ENCODE measurements around the gene PPFIA4.

- TF ChIP-seq CTCF (optimal IDR thresholded peaks at IDR 0.05 in 1 of 3, IDR thresholded peaks at IDR 0.05 in 1 of 3, conservative IDR thresholded peaks at IDR 0.05 in 1 of 3; ENCODE audit: extremely low read depth in 1 of 3, insufficient read depth in 2 of 3, low read length in 3 of 3) (no peak), EZH2 (IDR thresholded peaks at IDR 0.05; ENCODE audit: low read length) (no peak)
Measured at GRCh38 chr1:203082571-203083462, 56.5 kb downstream of the PPFIA4 start.
